ENCODE data around the gene PRKCQ. TPM values are rescaled to one million over a fixed set of nuclear protein-coding genes. Genes with fewer than 3 reads are reported as not detected.

Gene PRKCQ
- total RNA-seq, 1 donor from 2014 or later: 15.2 TPM

GRCh38 chr10:6405713-6406112 lies 174.4 kb downstream of the PRKCQ start:
- no peak for DNase-seq

GRCh38 chr10:6404127-6405072 lies 175.7 kb downstream of the PRKCQ start:
- DNase-seq: no peak

GRCh38 chr10:6402960-6403359 lies 177.1 kb downstream of the PRKCQ start:
- no peak for DNase-seq

GRCh38 chr10:6402349-6402709 lies 177.7 kb downstream of the PRKCQ start:
- DNase-seq: no peak

GRCh38 chr10:6401558-6402348 lies 178.3 kb downstream of the PRKCQ start:
- DNase-seq: peak; percentile 94

- no peak for DNase-seq
Measured at GRCh38 chr10:6400821-6401465, 179.1 kb downstream of the PRKCQ start.

GRCh38 chr10:6400331-6400730 lies 179.7 kb downstream of the PRKCQ start:
- no peak for DNase-seq

GRCh38 chr10:6399879-6400278 lies 180.2 kb downstream of the PRKCQ start:
- no peak for DNase-seq

GRCh38 chr10:6399231-6399741 lies 180.8 kb downstream of the PRKCQ start:
- DNase-seq: peak; percentile 31

- DNase-seq: no peak
Measured at GRCh38 chr10:6398399-6398798, 181.7 kb downstream of the PRKCQ start.

GRCh38 chr10:6396652-6397051 lies 183.4 kb downstream of the PRKCQ start:
- DNase-seq: peak; percentile 67

- no peak for DNase-seq
Measured at GRCh38 chr10:6396226-6396625, 183.8 kb downstream of the PRKCQ start.

GRCh38 chr10:6395606-6396005 lies 184.5 kb downstream of the PRKCQ start:
- DNase-seq: no peak

- no peak for DNase-seq
Measured at GRCh38 chr10:6394084-6394483, 186.0 kb downstream of the PRKCQ start.

GRCh38 chr10:6393168-6393567 lies 186.9 kb downstream of the PRKCQ start:
- DNase-seq: no peak

GRCh38 chr10:6390213-6390845 lies 189.7 kb downstream of the PRKCQ start:
- no peak for DNase-seq

- DNase-seq: no peak
Measured at GRCh38 chr10:6388261-6388893, 191.7 kb downstream of the PRKCQ start.

- DNase-seq: no peak
Measured at GRCh38 chr10:6386960-6387359, 193.1 kb downstream of the PRKCQ start.

- DNase-seq: no peak
Measured at GRCh38 chr10:6386346-6386745, 193.7 kb downstream of the PRKCQ start.

- no peak for DNase-seq
Measured at GRCh38 chr10:6385665-6386064, 194.4 kb downstream of the PRKCQ start.

- DNase-seq: no peak
Measured at GRCh38 chr10:6384847-6385246, 195.2 kb downstream of the PRKCQ start.

GRCh38 chr10:6384031-6384430 lies 196.0 kb downstream of the PRKCQ start:
- DNase-seq: peak; percentile 16

Measured in tongue (tissue), 2 donors.